Ascending aorta (tissue), 2 donors: ENCODE measurements around the gene HTRA3. TPM values are rescaled to one million over a fixed set of nuclear protein-coding genes. Genes with fewer than 3 reads are reported as not detected.

Source experiments
- DNase-seq, 2 donors: peaks; one replicate each; pipeline ENCODE4 v3.0.0-alpha.2; 2019; ENCODE audit warnings: low spot score in 2 of 2
- H3K27ac ChIP-seq, 2 donors: fragments of 200-600 bp; sonication (generic); one replicate each; pipeline ENCODE4 v1.5.1; 2016 to 2017; ENCODE audit warnings: mild to moderate bottlenecking in 1 of 2
- H3K27me3 ChIP-seq: fragments of 200-600 bp; sonication (generic); one replicate; pipeline ENCODE4 v1.5.1; 2017
- H3K36me3 ChIP-seq, 2 donors: fragments of 200-600 bp; sonication (generic); one replicate each; pipeline ENCODE4 v1.5.1; 2016
- H3K4me1 ChIP-seq, 2 donors: fragments of 200-600 bp; sonication (generic); one replicate each; pipeline ENCODE4 v1.5.1; 2016 to 2017; ENCODE audit warnings: mild to moderate bottlenecking in 1 of 2
- H3K4me3 ChIP-seq, 2 donors: fragments of 200-600 bp; sonication (generic); one replicate each; pipeline ENCODE4 v1.5.1; 2016 to 2017; ENCODE audit warnings: mild to moderate bottlenecking in 1 of 2
- H3K9me3 ChIP-seq, 2 donors: fragments of 200-600 bp; sonication (generic); one replicate each; pipeline ENCODE4 v1.5.1; 2016
- CTCF ChIP-seq, 3 experiments: fragments of 200-600 bp in 2 of 3; fragments of 450-650 bp in 1 of 3; sonication (generic) in 2 of 3; IDR thresholded peaks; one replicate each; pipeline ENCODE4 v1.5.1; 2016 to 2019; ENCODE audit warnings: antibody characterized with exemption in 3 of 3, mild to moderate bottlenecking in 1 of 3, moderate library complexity in 1 of 3
- intact Hi-C: fragments of 100-400 bp; cut with DNase I; formaldehyde crosslinking; loops from one replicate; pipeline ENCODE4 v1.15.1; 2023
- total RNA-seq: library from RNA; depleted of rRNA; stranded (reverse); fragments of >200 nt; gene quantifications from one replicate; pipeline ENCODE4 v1.1.0, GENCODE V29; 2016

Gene HTRA3
- total RNA-seq, 1 donor from 2014 or later = 52.6 TPM

GRCh38 chr4:8247047-8247930, 22.3 kb upstream of the HTRA3 start:
- intact Hi-C loops = no loop called here
- peak in 1 of 2 donors; percentile 73 for DNase-seq
- Histone ChIP-seq H3K9me3 (no peaks in the 10 kb centered on the region), H3K27ac (peak overlapping the region in 1 of 2 donors; percentile 33), H3K4me3 (no peak overlapping the region), H3K4me1 (peaks cover 0 to 5% of the 10 kb centered on the region in 2 donors), H3K27me3 (no peaks in the 10 kb centered on the region), H3K36me3 (no peaks in the 10 kb centered on the region)
- TF ChIP-seq CTCF (IDR thresholded peaks at IDR 0.05) = no peak

GRCh38 chr4:8248091-8248490, 21.5 kb upstream of the HTRA3 start:
- Histone ChIP-seq H3K27ac (no peak overlapping the region), H3K4me3 (no peak overlapping the region), H3K4me1 (no peaks in the 10 kb centered on the region), H3K9me3 (no peaks in the 10 kb centered on the region), H3K27me3 (no peaks in the 10 kb centered on the region), H3K36me3 (no peaks in the 10 kb centered on the region)
- intact Hi-C loops = no loop called here
- no peak for DNase-seq
- TF ChIP-seq CTCF (IDR thresholded peaks at IDR 0.05) = no peak

GRCh38 chr4:8250227-8250626, 19.3 kb upstream of the HTRA3 start:
- Histone ChIP-seq H3K9me3 (no peaks in the 10 kb centered on the region), H3K4me3 (no peak overlapping the region), H3K36me3 (no peaks in the 10 kb centered on the region), H3K4me1 (no peaks in the 10 kb centered on the region), H3K27ac (no peak overlapping the region), H3K27me3 (no peaks in the 10 kb centered on the region)
- no peak for TF ChIP-seq CTCF (IDR thresholded peaks at IDR 0.05)
- no peak for DNase-seq
- intact Hi-C loops = no loop called here

GRCh38 chr4:8250637-8251036, 18.9 kb upstream of the HTRA3 start:
- no peaks in the 10 kb centered on the region for H3K36me3 ChIP-seq
- H3K4me1 ChIP-seq = no peaks in the 10 kb centered on the region
- intact Hi-C loops = no loop called here
- no peaks in the 10 kb centered on the region for H3K9me3 ChIP-seq
- no peaks in the 10 kb centered on the region for H3K27me3 ChIP-seq
- no peak overlapping the region for H3K27ac ChIP-seq
- no peak overlapping the region for H3K4me3 ChIP-seq
- no peak for TF ChIP-seq CTCF (IDR thresholded peaks at IDR 0.05)
- no peak for DNase-seq

- H3K9me3 ChIP-seq = no peaks in the 10 kb centered on the region
- no peak for TF ChIP-seq CTCF (IDR thresholded peaks at IDR 0.05)
- no peaks in the 10 kb centered on the region for H3K36me3 ChIP-seq
- intact Hi-C loops = no loop called here
- DNase-seq = no peak
- no peaks in the 10 kb centered on the region for H3K4me1 ChIP-seq
- no peak overlapping the region for H3K27ac ChIP-seq
- H3K4me3 ChIP-seq = no peak overlapping the region
- no peaks in the 10 kb centered on the region for H3K27me3 ChIP-seq
These were observed 18.3 kb upstream of the HTRA3 start for GRCh38 chr4:8251110-8251883.
